ENCODE data around the gene DPEP2NB. TPM values are rescaled to one million over a fixed set of nuclear protein-coding genes. Genes with fewer than 3 reads are reported as not detected.

DPEP2NB gene
- total RNA-seq, 1 experiment from 2014 or later = not detected

DNA sequence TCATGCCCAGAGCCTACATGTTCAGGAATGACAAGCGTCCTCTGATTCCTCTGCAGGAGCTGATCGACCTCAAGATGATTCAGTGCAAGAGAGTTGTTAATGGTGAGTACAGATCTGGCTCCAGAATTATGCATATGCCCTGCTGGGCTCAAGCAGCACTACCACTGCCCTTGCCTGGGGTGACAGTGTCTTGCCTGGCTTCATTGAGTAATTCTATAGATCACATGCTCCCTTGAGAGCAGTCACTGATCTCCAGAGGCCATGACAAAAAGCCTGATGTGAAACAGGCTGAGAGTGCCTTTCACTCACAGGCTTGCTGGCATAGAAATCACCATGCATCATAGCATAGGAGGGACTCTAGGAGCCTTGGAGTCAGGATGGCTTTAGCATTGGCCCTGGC, 33.7 kb upstream of the DPEP2NB start:
- no peak for TF ChIP-seq EZH2 (IDR thresholded peaks at IDR 0.05; ENCODE audit: borderline replicate concordance, low read depth, low read length, poor library complexity, severe bottlenecking)
- TF ChIP-seq, protein P1, sequence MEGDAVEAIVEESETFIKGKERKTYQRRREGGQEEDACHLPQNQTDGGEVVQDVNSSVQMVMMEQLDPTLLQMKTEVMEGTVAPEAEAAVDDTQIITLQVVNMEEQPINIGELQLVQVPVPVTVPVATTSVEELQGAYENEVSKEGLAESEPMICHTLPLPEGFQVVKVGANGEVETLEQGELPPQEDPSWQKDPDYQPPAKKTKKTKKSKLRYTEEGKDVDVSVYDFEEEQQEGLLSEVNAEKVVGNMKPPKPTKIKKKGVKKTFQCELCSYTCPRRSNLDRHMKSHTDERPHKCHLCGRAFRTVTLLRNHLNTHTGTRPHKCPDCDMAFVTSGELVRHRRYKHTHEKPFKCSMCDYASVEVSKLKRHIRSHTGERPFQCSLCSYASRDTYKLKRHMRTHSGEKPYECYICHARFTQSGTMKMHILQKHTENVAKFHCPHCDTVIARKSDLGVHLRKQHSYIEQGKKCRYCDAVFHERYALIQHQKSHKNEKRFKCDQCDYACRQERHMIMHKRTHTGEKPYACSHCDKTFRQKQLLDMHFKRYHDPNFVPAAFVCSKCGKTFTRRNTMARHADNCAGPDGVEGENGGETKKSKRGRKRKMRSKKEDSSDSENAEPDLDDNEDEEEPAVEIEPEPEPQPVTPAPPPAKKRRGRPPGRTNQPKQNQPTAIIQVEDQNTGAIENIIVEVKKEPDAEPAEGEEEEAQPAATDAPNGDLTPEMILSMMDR (conservative IDR thresholded peaks at IDR 0.05; ENCODE audit: low read depth, low read length) = no peak
- Histone ChIP-seq H3K36me3 (ENCODE audit: insufficient read depth, low read length, poor library complexity, severe bottlenecking) (no peaks in the 10 kb centered on the region), H3K27me3 (replicated peaks; ENCODE audit: insufficient read depth, low read depth, low read length, poor library complexity) (no peaks in the 10 kb centered on the region), H3K9me3 (ENCODE audit: low read depth, low read length, poor library complexity, severe bottlenecking) (no peaks in the 10 kb centered on the region), H3K4me1 (ENCODE audit: insufficient read depth, low read length, poor library complexity, severe bottlenecking) (no peaks in the 10 kb centered on the region), H3K27ac (ENCODE audit: low read depth, low read length, poor library complexity, severe bottlenecking) (no peak overlapping the region), H3K4me3 (ENCODE audit: low read depth, low read length, poor library complexity, severe bottlenecking) (no peak overlapping the region)
- intact Hi-C loops (cut with micrococcal nuclease; ENCODE audit: unreplicated experiment) = loop anchor here (10.0 kb wide), 2 partner anchors 235 to 525 kb away; partner anchors contain the start of gene RIPOR1
- ChIA-PET POLR2A (ENCODE audit: low non-redundant PET) (no interaction called here), CTCF (no interaction called here)
- no TSS peak for BruUV-seq (replicated peaks)
- no peak for DNase-seq (ENCODE audit: low spot score)

DNA sequence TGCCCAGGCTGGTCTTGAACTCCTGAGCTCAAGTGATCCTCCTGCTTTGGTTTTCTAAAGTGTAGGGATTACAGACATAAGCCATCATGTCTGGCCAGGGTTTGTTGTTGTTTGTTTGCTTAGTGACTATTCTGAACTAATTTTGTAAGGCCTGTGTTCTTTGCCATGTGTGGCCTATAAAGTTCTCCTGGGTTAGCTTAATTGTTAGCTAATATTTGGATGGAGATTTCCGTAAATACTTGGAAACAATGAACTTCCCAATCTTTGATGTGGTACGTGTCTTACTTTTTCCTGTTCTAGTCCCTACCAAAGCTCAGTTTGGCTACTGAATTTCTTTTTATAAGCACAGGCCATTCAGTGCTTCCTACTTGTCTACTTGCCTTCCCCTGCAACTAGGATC, 32.3 kb upstream of the DPEP2NB start:
- no peaks in the 10 kb centered on the region for H3K27me3 ChIP-seq (replicated peaks; ENCODE audit: insufficient read depth, low read depth, low read length, poor library complexity)
- H3K27ac ChIP-seq (ENCODE audit: low read depth, low read length, poor library complexity, severe bottlenecking) = no peak overlapping the region
- H3K4me1 ChIP-seq (ENCODE audit: insufficient read depth, low read length, poor library complexity, severe bottlenecking) = no peaks in the 10 kb centered on the region
- ChIA-PET POLR2A (ENCODE audit: low non-redundant PET) (no interaction called here), CTCF (no interaction called here)
- H3K36me3 ChIP-seq (ENCODE audit: insufficient read depth, low read length, poor library complexity, severe bottlenecking) = no peaks in the 10 kb centered on the region
- no peaks in the 10 kb centered on the region for H3K9me3 ChIP-seq (ENCODE audit: low read depth, low read length, poor library complexity, severe bottlenecking)
- BruUV-seq (replicated peaks) = no TSS peak
- TF ChIP-seq, protein P1 (conservative IDR thresholded peaks at IDR 0.05; ENCODE audit: low read depth, low read length) = no peak
- TF ChIP-seq EZH2 (IDR thresholded peaks at IDR 0.05; ENCODE audit: borderline replicate concordance, low read depth, low read length, poor library complexity, severe bottlenecking) = no peak
- no peak for DNase-seq (ENCODE audit: low spot score)
- H3K4me3 ChIP-seq (ENCODE audit: low read depth, low read length, poor library complexity, severe bottlenecking) = no peak overlapping the region
- intact Hi-C loops (cut with micrococcal nuclease; ENCODE audit: unreplicated experiment) = loop anchor here (10.0 kb wide), 2 partner anchors 233 to 523 kb away; partner anchors contain the start of gene RIPOR1

DNA sequence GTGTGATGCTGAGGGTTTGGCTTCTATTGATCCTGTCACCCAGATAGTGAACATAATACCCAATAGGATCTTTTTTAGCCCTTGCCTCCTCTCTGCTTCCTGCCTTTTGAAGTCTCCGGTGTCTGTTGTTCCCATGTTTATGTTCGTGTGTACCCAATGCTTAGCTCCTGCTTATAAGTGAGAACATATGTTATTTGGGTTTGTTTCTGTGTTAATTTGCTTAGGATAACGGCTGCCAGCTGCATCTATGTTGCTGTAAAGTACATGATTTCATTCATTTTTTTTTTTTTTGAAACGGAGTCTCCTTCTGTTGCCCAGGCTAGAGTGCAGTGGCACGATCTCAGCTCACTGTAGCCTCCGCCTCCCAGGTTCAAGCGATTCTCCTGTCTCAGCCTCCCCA, 30.4 kb upstream of the DPEP2NB start:
- DNase-seq (ENCODE audit: low spot score) = no peak
- Histone ChIP-seq H3K4me1 (ENCODE audit: insufficient read depth, low read length, poor library complexity, severe bottlenecking) (no peaks in the 10 kb centered on the region), H3K4me3 (ENCODE audit: low read depth, low read length, poor library complexity, severe bottlenecking) (no peak overlapping the region), H3K27ac (ENCODE audit: low read depth, low read length, poor library complexity, severe bottlenecking) (no peak overlapping the region), H3K36me3 (ENCODE audit: insufficient read depth, low read length, poor library complexity, severe bottlenecking) (peaks cover 1% of the 10 kb centered on the region), H3K9me3 (ENCODE audit: low read depth, low read length, poor library complexity, severe bottlenecking) (no peaks in the 10 kb centered on the region), H3K27me3 (replicated peaks; ENCODE audit: insufficient read depth, low read depth, low read length, poor library complexity) (no peaks in the 10 kb centered on the region)
- intact Hi-C loops (cut with micrococcal nuclease; ENCODE audit: unreplicated experiment) = loop anchor here (10.0 kb wide), 2 partner anchors 231 to 521 kb away; partner anchors contain the start of gene RIPOR1
- ChIA-PET POLR2A (ENCODE audit: low non-redundant PET) (interaction anchor here (0.6 kb wide), 1 partner anchor 23 kb away, joined by 3 read pairs; no protein-coding TSS in a partner anchor), CTCF (interaction anchor here (0.7 kb wide), 1 partner anchor 46 kb away, joined by 3 read pairs; no protein-coding TSS in a partner anchor)
- TF ChIP-seq, protein P1 (conservative IDR thresholded peaks at IDR 0.05; ENCODE audit: low read depth, low read length) = no peak
- TF ChIP-seq EZH2 (IDR thresholded peaks at IDR 0.05; ENCODE audit: borderline replicate concordance, low read depth, low read length, poor library complexity, severe bottlenecking) = no peak
- BruUV-seq (replicated peaks) = no TSS peak
